Osteoblast (primary cell): ENCODE results near the gene FGF12. TPM values are rescaled to one million over a fixed set of nuclear protein-coding genes. Genes with fewer than 3 reads are reported as not detected.

Experiments
- DNase-seq: peaks from one replicate; pipeline ENCODE4 v3.0.0; 2011; ENCODE audit warnings: low spot score, mixed read lengths; ENCODE audit not compliant: insufficient read length; ENCODE audit errors: missing footprints
- H2AFZ ChIP-seq: 2 replicates; pipeline ENCODE4 v1.6.0; 2011; ENCODE audit warnings: mild to moderate bottlenecking, low read length
- H3K27ac ChIP-seq: 2 replicates; pipeline ENCODE4 v1.5.1; 2011; ENCODE audit warnings: mild to moderate bottlenecking, low read depth, low read length, moderate library complexity
- H3K27me3 ChIP-seq: 2 replicates; pipeline ENCODE4 v1.6.0; 2012; ENCODE audit warnings: mild to moderate bottlenecking, control low read depth, inconsistent platforms, low read length, moderate library complexity; ENCODE audit not compliant: insufficient read depth
- H3K36me3 ChIP-seq: 2 replicates; pipeline ENCODE4 v1.5.1; 2011; ENCODE audit warnings: mild to moderate bottlenecking, low read length, control low read depth, moderate library complexity; ENCODE audit not compliant: insufficient read depth
- H3K4me1 ChIP-seq: 2 replicates; pipeline ENCODE4 v1.5.1; 2011; ENCODE audit warnings: mild to moderate bottlenecking, low read length, control low read depth, moderate library complexity; ENCODE audit not compliant: insufficient read depth
- H3K4me2 ChIP-seq: 2 replicates; pipeline ENCODE4 v1.6.0; 2011; ENCODE audit warnings: mild to moderate bottlenecking, low read length; ENCODE audit not compliant: insufficient read depth
- H3K4me3 ChIP-seq: fragments of 200-600 bp; sonication (generic); 3 replicates; pipeline ENCODE4 v1.5.1; 2012; ENCODE audit warnings: mild to moderate bottlenecking, low read length, inconsistent platforms; ENCODE audit not compliant: insufficient read depth
- H3K79me2 ChIP-seq: 2 replicates; pipeline ENCODE4 v1.6.0; 2012; ENCODE audit warnings: mild to moderate bottlenecking, low read length, control low read depth, inconsistent platforms; ENCODE audit not compliant: insufficient read depth
- H3K9me3 ChIP-seq: 2 replicates; pipeline ENCODE4 v1.5.1; 2011; ENCODE audit warnings: low read depth, low read length, control low read depth
- H4K20me1 ChIP-seq: 2 replicates; pipeline ENCODE4 v1.6.0; 2012; ENCODE audit warnings: mild to moderate bottlenecking, low read length, control low read depth; ENCODE audit not compliant: insufficient read depth
- total RNA-seq: library from RNA; depleted of rRNA; stranded (reverse); fragments of >200 nt; gene quantifications from 2 replicates; pipeline ENCODE4 v1.2.3, GENCODE V29; 2012
- TF ChIP-seq, protein P1 (sequence below): IDR thresholded peaks from 2 replicates; pipeline ENCODE4 v1.5.1; 2011; ENCODE audit warnings: mild to moderate bottlenecking, low read depth, low read length, moderate library complexity; ENCODE audit errors: extremely low read depth

Gene FGF12
- total RNA-seq, 1 donor: not detected

DNA sequence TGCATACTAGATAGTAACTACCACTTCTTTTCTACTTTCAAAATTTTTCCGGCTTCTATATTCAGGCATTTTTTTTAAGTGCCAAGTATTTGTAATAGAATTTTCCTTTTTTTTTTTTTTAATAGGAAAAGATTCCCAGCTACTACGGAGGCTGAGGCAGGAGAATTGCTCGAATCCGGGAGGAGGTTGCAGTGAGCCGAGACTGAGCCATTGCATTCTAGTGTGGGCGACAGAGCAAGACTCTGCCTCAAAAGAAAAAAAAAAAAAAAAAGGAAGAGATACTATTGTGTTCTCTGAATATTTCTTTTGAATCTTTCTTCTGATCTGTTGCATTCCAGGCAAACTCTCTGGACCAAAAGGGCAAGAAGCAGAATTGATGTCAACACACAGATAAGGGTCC lies 557.3 kb downstream of the FGF12 start:
- Histone ChIP-seq H2AFZ (no peak overlapping the region), H3K79me2 (no peaks in the 10 kb centered on the region), H4K20me1 (no peaks in the 10 kb centered on the region), H3K4me2 (peak overlapping the region; percentile 34), H3K4me1 (peaks cover 2% of the 10 kb centered on the region), H3K27me3 (no peaks in the 10 kb centered on the region), H3K9me3 (no peaks in the 10 kb centered on the region), H3K4me3 (no peak overlapping the region), H3K36me3 (no peaks in the 10 kb centered on the region), H3K27ac (no peak overlapping the region)
- TF ChIP-seq, protein P1, sequence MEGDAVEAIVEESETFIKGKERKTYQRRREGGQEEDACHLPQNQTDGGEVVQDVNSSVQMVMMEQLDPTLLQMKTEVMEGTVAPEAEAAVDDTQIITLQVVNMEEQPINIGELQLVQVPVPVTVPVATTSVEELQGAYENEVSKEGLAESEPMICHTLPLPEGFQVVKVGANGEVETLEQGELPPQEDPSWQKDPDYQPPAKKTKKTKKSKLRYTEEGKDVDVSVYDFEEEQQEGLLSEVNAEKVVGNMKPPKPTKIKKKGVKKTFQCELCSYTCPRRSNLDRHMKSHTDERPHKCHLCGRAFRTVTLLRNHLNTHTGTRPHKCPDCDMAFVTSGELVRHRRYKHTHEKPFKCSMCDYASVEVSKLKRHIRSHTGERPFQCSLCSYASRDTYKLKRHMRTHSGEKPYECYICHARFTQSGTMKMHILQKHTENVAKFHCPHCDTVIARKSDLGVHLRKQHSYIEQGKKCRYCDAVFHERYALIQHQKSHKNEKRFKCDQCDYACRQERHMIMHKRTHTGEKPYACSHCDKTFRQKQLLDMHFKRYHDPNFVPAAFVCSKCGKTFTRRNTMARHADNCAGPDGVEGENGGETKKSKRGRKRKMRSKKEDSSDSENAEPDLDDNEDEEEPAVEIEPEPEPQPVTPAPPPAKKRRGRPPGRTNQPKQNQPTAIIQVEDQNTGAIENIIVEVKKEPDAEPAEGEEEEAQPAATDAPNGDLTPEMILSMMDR: no peak
- no peak for DNase-seq

DNA sequence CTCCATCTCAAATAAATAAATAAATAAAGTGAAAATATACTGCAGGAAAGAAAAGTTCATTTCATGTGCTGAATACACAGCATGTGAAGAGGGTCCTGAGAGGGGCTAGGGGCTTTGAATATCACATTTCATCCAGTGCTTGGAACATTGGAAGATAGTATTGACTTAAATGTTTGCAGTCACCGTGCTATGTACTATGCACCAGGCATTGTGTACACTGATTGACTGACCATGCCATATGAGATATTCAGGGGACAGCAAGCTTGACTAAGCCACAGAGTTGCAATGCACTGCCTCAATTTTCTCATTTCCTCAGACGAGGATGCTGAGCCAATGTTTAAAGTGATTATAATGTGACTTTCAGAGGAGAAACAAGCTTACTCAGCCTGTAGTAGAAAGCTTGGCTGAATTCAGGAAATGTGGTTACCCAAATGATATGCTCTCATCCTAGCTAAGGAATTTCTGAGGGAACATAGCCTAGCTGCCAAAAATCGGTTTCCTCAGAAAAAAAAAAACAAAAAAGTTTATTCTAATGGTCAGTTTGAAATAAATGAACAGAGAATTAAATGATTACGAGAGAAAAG lies 557.9 kb downstream of the FGF12 start:
- Histone ChIP-seq H3K9me3 (no peaks in the 10 kb centered on the region), H3K4me3 (no peak overlapping the region), H3K79me2 (no peaks in the 10 kb centered on the region), H3K4me1 (peaks cover 2% of the 10 kb centered on the region), H4K20me1 (no peaks in the 10 kb centered on the region), H3K27ac (no peak overlapping the region), H3K4me2 (peak overlapping the region; percentile 34), H3K27me3 (no peaks in the 10 kb centered on the region), H3K36me3 (no peaks in the 10 kb centered on the region), H2AFZ (no peak overlapping the region)
- TF ChIP-seq, protein P1: no peak
- DNase-seq: peak; percentile 1

DNA sequence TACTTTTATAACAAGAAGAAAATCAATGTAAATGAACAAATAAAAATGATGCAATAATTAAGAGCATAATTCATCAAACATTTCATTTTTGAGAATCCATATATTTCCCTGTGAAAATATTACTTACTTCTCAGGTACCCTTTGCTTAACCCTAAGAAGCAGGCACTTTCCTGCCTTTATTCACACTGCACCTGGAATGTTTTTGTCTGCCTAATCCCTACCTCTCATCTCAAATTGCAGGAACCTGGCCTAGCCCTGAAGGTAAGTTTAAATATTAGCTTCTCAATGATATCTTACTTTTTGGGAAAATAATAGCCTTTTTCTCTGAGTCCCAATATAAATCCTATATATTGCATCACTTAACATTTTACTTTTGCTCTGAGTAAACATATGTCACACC lies 559.1 kb downstream of the FGF12 start:
- H3K36me3 ChIP-seq: no peaks in the 10 kb centered on the region
- TF ChIP-seq, protein P1: no peak

DNA sequence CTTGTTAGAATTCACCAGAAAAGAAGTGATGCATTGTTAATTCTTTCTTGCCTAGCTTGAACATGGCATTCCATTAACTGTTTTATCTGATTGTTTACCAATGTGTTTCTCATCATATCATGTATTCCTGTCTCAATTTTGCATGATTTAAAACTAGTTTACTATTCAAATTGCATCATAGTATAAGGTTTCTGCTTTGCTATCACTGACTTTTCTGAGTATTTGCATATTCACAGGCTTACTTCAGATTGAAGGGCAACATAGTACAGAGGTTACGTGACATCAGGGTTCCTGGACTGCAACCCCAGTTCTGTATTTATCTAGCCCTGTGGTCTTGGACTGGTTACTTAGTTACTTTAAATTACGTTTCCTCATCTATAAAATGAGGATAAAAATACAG lies 561.8 kb downstream of the FGF12 start:
- no peaks in the 10 kb centered on the region for H3K9me3 ChIP-seq
- H3K27me3 ChIP-seq: no peaks in the 10 kb centered on the region
- H3K36me3 ChIP-seq: no peaks in the 10 kb centered on the region
- TF ChIP-seq, protein P1: no peak
- no peak for DNase-seq
- H2AFZ ChIP-seq: no peak overlapping the region
- H3K4me1 ChIP-seq: peaks cover 2% of the 10 kb centered on the region
- no peaks in the 10 kb centered on the region for H3K79me2 ChIP-seq
- H3K4me2 ChIP-seq: no peak overlapping the region
- no peak overlapping the region for H3K27ac ChIP-seq
- H3K4me3 ChIP-seq: no peak overlapping the region
- H4K20me1 ChIP-seq: no peaks in the 10 kb centered on the region

More for the DNA sequence above, 559.1 kb downstream of the FGF12 start:
- no peaks in the 10 kb centered on the region for H3K79me2 ChIP-seq
- no peaks in the 10 kb centered on the region for H3K27me3 ChIP-seq
- H3K4me2 ChIP-seq: no peak overlapping the region
- H3K4me3 ChIP-seq: no peak overlapping the region
- no peaks in the 10 kb centered on the region for H3K9me3 ChIP-seq
- no peak overlapping the region for H2AFZ ChIP-seq
- H4K20me1 ChIP-seq: no peaks in the 10 kb centered on the region
- H3K4me1 ChIP-seq: peaks cover 2% of the 10 kb centered on the region
- no peak overlapping the region for H3K27ac ChIP-seq
- no peak for DNase-seq
